SK-N-SH (cell line): ENCODE data around the gene STXBP1. TPM values are rescaled to one million over a fixed set of nuclear protein-coding genes. Genes with fewer than 3 reads are reported as not detected.

Source experiments
- CTCF ChIA-PET: fragments of 300-600, 350-600 bp; formaldehyde crosslinking; extraction: SDS; loops from one replicate; lab custom pipeline; 2021; lab: Yijun Ruan, JAX
- POLR2A ChIA-PET: fragments of 350-600 bp; sonication (Branson Sonifier 250); formaldehyde crosslinking; extraction: SDS; loops from one replicate; lab custom pipeline; 2020; ENCODE audit warnings: antibody characterized with exemption, inconsistent platforms; lab: Yijun Ruan, JAX
- DNase-seq: peaks from one replicate; pipeline ENCODE4 v3.0.0; 2012
- H2AFZ ChIP-seq: fragments of 200-600 bp; sonication (generic); 2 replicates; pipeline ENCODE4 v1.8.1; 2016; ENCODE audit warnings: antibody characterized with exemption, mild to moderate bottlenecking, low read depth
- H3F3A ChIP-seq: fragments of 200-600 bp; sonication (generic); replicated peaks from 2 replicates; pipeline ENCODE3; 2016; ENCODE audit warnings: antibody characterized with exemption, mild to moderate bottlenecking; ENCODE audit not compliant: insufficient read depth
- H3K27ac ChIP-seq, 2 experiments: fragments of 200-500 bp in 1 of 2; fragments of 200-600 bp in 1 of 2; sonication (Bioruptor generic) in 1 of 2; sonication (generic), shearing (Covaris generic) in 1 of 2; 2 replicates each; pipeline versions ENCODE4 v1.5.1 to v1.6.1; 2014 to 2016; ENCODE audit warnings: low read depth in 2 of 2, inconsistent platforms in 1 of 2, low read length in 1 of 2, mild to moderate bottlenecking in 1 of 2, mixed read lengths in 1 of 2
- H3K27me3 ChIP-seq: fragments of 200-600 bp; sonication (generic), shearing (Covaris generic); 2 replicates; pipeline ENCODE4 v1.6.1; 2016; ENCODE audit warnings: mixed run types; ENCODE audit not compliant: insufficient read depth
- H3K36me3 ChIP-seq, 2 experiments: fragments of 200-500 bp in 1 of 2; fragments of 200-600 bp in 1 of 2; sonication (Bioruptor generic) in 1 of 2; sonication (generic) in 1 of 2; replicated peaks in 1 of 2; 2 replicates each; pipeline versions ENCODE3 to v1.5.1; 2014 to 2016; ENCODE audit warnings: low read length in 1 of 2, mild to moderate bottlenecking in 1 of 2; ENCODE audit not compliant: insufficient read depth in 2 of 2, control insufficient read depth in 1 of 2
- H3K4me1 ChIP-seq, 2 experiments: fragments of 200-500 bp in 1 of 2; fragments of 200-600 bp in 1 of 2; sonication (Bioruptor generic) in 1 of 2; sonication (generic), shearing (Covaris generic) in 1 of 2; 2 replicates each; pipeline versions ENCODE4 v1.5.1 to v1.6.1; 2014 to 2016; ENCODE audit warnings: low read depth in 1 of 2, low read length in 1 of 2, mixed run types in 1 of 2; ENCODE audit not compliant: insufficient read depth in 2 of 2, control insufficient read depth in 1 of 2
- H3K4me2 ChIP-seq: fragments of 200-600 bp; sonication (generic), shearing (Covaris generic); 2 replicates; pipeline ENCODE4 v1.6.1; 2017; ENCODE audit warnings: mixed run types
- H3K4me3 ChIP-seq, 2 experiments: fragments of 200-500 bp in 1 of 2; fragments of 200-600 bp in 1 of 2; sonication (Bioruptor generic) in 1 of 2; sonication (generic), shearing (Covaris generic) in 1 of 2; 2 replicates each; pipeline versions ENCODE4 v1.5.1 to v1.8.1; 2014 to 2016; ENCODE audit warnings: low read depth in 2 of 2, inconsistent platforms in 1 of 2, low read length in 1 of 2, mild to moderate bottlenecking in 1 of 2, mixed read lengths in 1 of 2, moderate library complexity in 1 of 2
- H3K79me2 ChIP-seq: fragments of 200-600 bp; sonication (generic); 2 replicates; pipeline ENCODE4 v1.8.1; 2017; ENCODE audit warnings: mild to moderate bottlenecking; ENCODE audit not compliant: insufficient read depth
- H3K9ac ChIP-seq: fragments of 200-600 bp; sonication (generic); 2 replicates; pipeline ENCODE4 v1.6.1; 2017; ENCODE audit warnings: mixed run types
- H3K9me2 ChIP-seq: fragments of 200-600 bp; sonication (generic); 2 replicates; pipeline ENCODE4 v1.6.1; 2017; ENCODE audit warnings: mixed run types
- H3K9me3 ChIP-seq: fragments of 200-600 bp; sonication (generic); 2 replicates; pipeline ENCODE4 v1.6.1; 2017; ENCODE audit warnings: mixed run types, mild to moderate bottlenecking, moderate library complexity
- H4K20me1 ChIP-seq: fragments of 200-600 bp; sonication (generic); 2 replicates; pipeline ENCODE4 v1.6.1; 2017; ENCODE audit warnings: mild to moderate bottlenecking, mixed run types; ENCODE audit not compliant: insufficient read depth
- CTCF ChIP-seq: fragments of 200-600 bp; sonication (generic); IDR thresholded peaks from 2 replicates; pipeline ENCODE4 v1.6.1; 2017; ENCODE audit warnings: antibody characterized with exemption, mild to moderate bottlenecking, moderate library complexity
- ELF1 ChIP-seq: IDR thresholded peaks from 2 replicates; pipeline ENCODE4 v1.4.0; 2012
- EP300 ChIP-seq, 2 experiments: IDR thresholded peaks; 2 replicates each; pipeline versions ENCODE4 v1.4.0 to v1.6.1; 2012; ENCODE audit warnings: borderline replicate concordance in 1 of 2, low read depth in 1 of 2, low read length in 1 of 2
- FOXM1 ChIP-seq: IDR thresholded peaks from 2 replicates; pipeline ENCODE4 v1.4.0; 2012; ENCODE audit warnings: low read depth, mild to moderate bottlenecking
- GABPA ChIP-seq: IDR thresholded peaks from 2 replicates; pipeline ENCODE4 v1.4.0; 2012; ENCODE audit warnings: low read depth, mild to moderate bottlenecking
- MEF2A ChIP-seq: IDR thresholded peaks from 2 replicates; pipeline ENCODE4 v1.4.0; 2012; ENCODE audit warnings: low read depth, borderline replicate concordance
- MXI1 ChIP-seq: IDR thresholded peaks from 2 replicates; pipeline ENCODE4 v1.6.1; 2012; ENCODE audit warnings: mild to moderate bottlenecking, low read depth, low read length, improper control_type of control experiment
- PBX3 ChIP-seq: IDR thresholded peaks from 2 replicates; pipeline ENCODE4; 2012
- RAD21 ChIP-seq: IDR thresholded peaks from 2 replicates; pipeline ENCODE4 v1.6.1; 2012; ENCODE audit warnings: mild to moderate bottlenecking, low read length
- RXRA ChIP-seq: IDR thresholded peaks from 2 replicates; pipeline ENCODE4 v1.4.0; 2012; ENCODE audit warnings: low read depth, mild to moderate bottlenecking, borderline replicate concordance
- SMC3 ChIP-seq: IDR thresholded peaks from 2 replicates; pipeline ENCODE4 v1.6.1; 2012; ENCODE audit warnings: low read depth, low read length, improper control_type of control experiment
- YY1 ChIP-seq: IDR thresholded peaks from 2 replicates; pipeline ENCODE4 v1.4.0; 2012; ENCODE audit warnings: low read depth, mild to moderate bottlenecking
- WGBS: methylation state at CpG from one replicate; pipeline ENCODE4 v1.1.6; 2017; ENCODE audit warnings: low lambda C conversion rate; 5-methylcytosine and 5-hydroxymethylcytosine counted together
- polyA plus RNA-seq, 3 experiments: library from polyadenylated mRNA; depleted of rRNA; stranded (reverse); fragments of >200 nt; gene quantifications; 2 replicates each; pipeline ENCODE4 v1.2.3, GENCODE V29; 2012

STXBP1 gene
- polyA plus RNA-seq, 1 of the 3 experiments (the other 2 are of a cell fraction) = 44.3 TPM

- 0 out of 2 replicates have a peak overlapping the region, but pooled peaks have one; percentile 40 for H3K4me2 ChIP-seq
Observed at GRCh38 chr9:127589955-127590370, 22.1 kb upstream of the STXBP1 start.

GRCh38 chr9:127595611-127596010, 16.5 kb upstream of the STXBP1 start:
- no peaks in the 10 kb centered on the region for H3K36me3 ChIP-seq

More at GRCh38 chr9:127589955-127590370, 22.1 kb upstream of the STXBP1 start:
- 6% methylated on average over 8 of the region's 8 CpGs for WGBS
- no peak overlapping the region for H3K27ac ChIP-seq
- no peaks in the 10 kb centered on the region for H3K9me2 ChIP-seq
- DNase-seq = peak; percentile 82
- H4K20me1 ChIP-seq = no peaks in the 10 kb centered on the region
- no peaks in the 10 kb centered on the region; a peak in 1 of 4 replicates for H3K4me1 ChIP-seq
- no peaks in the 10 kb centered on the region for H3K27me3 ChIP-seq
- H2AFZ ChIP-seq = no peak overlapping the region
- TF ChIP-seq PBX3 (no peak), CTCF (peak; percentile 89), RXRA (peak; percentile 13; the same call in 1 of the 2 replicates), RAD21 (peak; percentile 96), SMC3 (peak; percentile 94), EP300 (IDR thresholded peaks at IDR 0.05; ENCODE audit: borderline replicate concordance in 1 of 2, low read depth in 1 of 2, low read length in 1 of 2) (no peak)
- H3K36me3 ChIP-seq = no peaks in the 10 kb centered on the region
- H3K9me3 ChIP-seq = no peaks in the 10 kb centered on the region
- ChIA-PET CTCF (interaction anchor here (0.6 to 17.4 kb wide), 59 partner anchors 10 to 649 kb away, joined by 3 to 277 read pairs (median 4); partner anchors contain the start of genes CDK9, CFAP157, ENG and STXBP1), POLR2A (interaction anchor here (0.7 to 1.8 kb wide), 2 partner anchors 145 kb away, joined by 3 to 6 read pairs; partner anchors contain the start of gene TOR2A)
- H3F3A ChIP-seq = peaks cover 17% of the 10 kb centered on the region
- H3K4me3 ChIP-seq = peak overlapping the region in 1 of 2 experiments; percentile 36; a peak in 1 of 4 replicates
- H3K79me2 ChIP-seq = peaks cover 9% of the 10 kb centered on the region
- H3K9ac ChIP-seq = no peak overlapping the region

More at GRCh38 chr9:127595611-127596010, 16.5 kb upstream of the STXBP1 start:
- Histone ChIP-seq H3F3A (no peaks in the 10 kb centered on the region), H3K79me2 (no peaks in the 10 kb centered on the region), H3K9ac (no peak overlapping the region), H3K27ac (no peak overlapping the region), H3K4me2 (no peak overlapping the region), H3K9me2 (no peaks in the 10 kb centered on the region), H3K9me3 (no peaks in the 10 kb centered on the region), H2AFZ (no peak overlapping the region), H4K20me1 (no peaks in the 10 kb centered on the region)
- 91% methylated on average over 5 of the region's 5 CpGs for WGBS
- ChIA-PET CTCF (interaction anchor here (0.7 to 6.3 kb wide), 4 partner anchors 91 to 189 kb away, joined by 3 to 45 read pairs (median 3); partner anchors contain the start of gene TOR2A), POLR2A (no interaction called here)
- TF ChIP-seq RXRA (no peak), YY1 (no peak), MXI1 (no peak), FOXM1 (no peak), MEF2A (no peak), PBX3 (no peak), ELF1 (no peak), EP300 (IDR thresholded peaks at IDR 0.05; ENCODE audit: borderline replicate concordance in 1 of 2, low read depth in 1 of 2, low read length in 1 of 2) (no peak), GABPA (no peak)
- TF ChIP-seq, all 33 proteins: peak for 0
- H3K27me3 ChIP-seq = no peaks in the 10 kb centered on the region
- DNase-seq = no peak
- peaks cover 0 to 8% of the 10 kb centered on the region in 2 experiments; a peak in 1 of 4 replicates for H3K4me1 ChIP-seq
- H3K4me3 ChIP-seq = no peak overlapping the region
